NCI-H510A (cell line): ENCODE data around the gene ELOA.
A peak's percentile ranks its signal among the peaks of the same experiment; 100 is the strongest.
"Not testable (repeated sequence)": the region's sequence is repeated elsewhere in the genome, so short reads cannot be mapped to it uniquely, and the experiment has no call there.

Experiments
- DNase-seq: peaks from one replicate; lab custom pipeline; 2025; lab: John Stamatoyannopoulos, UW

ELOA gene

GRCh38 chr1:23743287-23744152, at the start of gene ELOA:
Gene ELOA, plus strand, starts transcription at chr1:23743471. Its CDS starts 33 bp downstream, at chr1:23743504.
- DNase-seq = peak; percentile 59

- no peak for DNase-seq
These were observed 49.7 kb upstream of the ELOA start for GRCh38 chr1:23693599-23693998.

DNA sequence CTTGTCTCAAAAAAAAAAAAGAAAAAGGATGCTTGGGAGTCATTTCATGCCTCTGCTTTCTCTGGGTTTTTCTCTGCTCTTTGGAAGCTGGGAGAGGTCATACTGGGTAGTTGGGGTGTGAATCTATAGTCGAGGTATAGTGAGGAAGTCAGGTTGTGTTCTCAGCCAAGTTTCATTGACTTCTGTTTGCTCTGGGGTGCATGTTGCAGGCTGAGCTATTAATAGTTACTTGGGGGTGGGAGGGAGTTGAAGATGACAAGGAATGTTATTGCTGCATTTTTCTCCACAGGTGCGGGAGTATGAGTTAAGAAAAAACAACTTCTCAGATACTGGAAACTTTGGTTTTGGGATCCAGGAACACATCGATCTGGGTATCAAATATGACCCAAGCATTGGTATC, 48.9 kb upstream of the ELOA start:
- DNase-seq = no peak

DNA sequence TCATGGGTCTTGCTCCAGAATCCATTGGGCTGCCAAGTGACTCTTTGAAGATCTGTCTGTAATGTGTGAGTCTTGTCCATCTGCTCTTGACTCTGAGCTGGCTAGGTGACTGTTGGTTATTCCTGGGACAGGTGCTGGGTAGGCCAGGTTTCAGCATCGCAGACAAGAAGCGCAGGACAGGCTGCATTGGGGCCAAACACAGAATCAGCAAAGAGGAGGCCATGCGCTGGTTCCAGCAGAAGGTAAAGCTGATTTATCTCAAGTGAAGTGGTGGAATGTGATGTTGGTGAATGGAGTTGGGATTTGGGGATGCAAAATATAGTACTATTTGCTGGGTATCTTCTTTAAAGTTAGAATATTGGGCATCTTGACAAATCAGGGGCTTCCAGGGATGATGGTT, 47.6 kb upstream of the ELOA start:
- DNase-seq = no peak

GRCh38 chr1:23696335-23696989, 46.8 kb upstream of the ELOA start:
- DNase-seq = no peak

GRCh38 chr1:23698466-23698865, 44.8 kb upstream of the ELOA start:
- no peak for DNase-seq

GRCh38 chr1:23699280-23700179, 43.7 kb upstream of the ELOA start:
- DNase-seq = no peak

GRCh38 chr1:23701310-23701709, 42.0 kb upstream of the ELOA start:
- no peak for DNase-seq

DNA sequence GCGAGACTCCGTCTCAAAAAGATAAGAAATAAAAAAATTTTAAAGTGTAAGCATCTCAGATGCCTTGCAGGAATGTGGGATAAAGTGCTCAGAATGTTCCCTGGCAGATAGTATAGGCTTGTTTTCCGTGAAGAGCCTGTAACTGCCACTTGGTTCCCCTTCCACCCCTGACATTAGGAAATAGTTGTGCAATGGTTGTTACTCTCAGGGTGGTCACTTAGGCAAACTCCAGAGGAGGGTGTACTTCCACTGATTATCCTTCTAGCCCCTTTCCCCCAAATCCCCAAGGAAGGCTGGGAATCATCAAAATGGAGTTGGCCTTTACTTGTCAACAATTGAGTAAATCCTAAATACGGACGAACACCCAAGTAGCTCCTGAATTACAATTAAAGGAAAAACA, 41.3 kb upstream of the ELOA start:
- no peak for DNase-seq

DNA sequence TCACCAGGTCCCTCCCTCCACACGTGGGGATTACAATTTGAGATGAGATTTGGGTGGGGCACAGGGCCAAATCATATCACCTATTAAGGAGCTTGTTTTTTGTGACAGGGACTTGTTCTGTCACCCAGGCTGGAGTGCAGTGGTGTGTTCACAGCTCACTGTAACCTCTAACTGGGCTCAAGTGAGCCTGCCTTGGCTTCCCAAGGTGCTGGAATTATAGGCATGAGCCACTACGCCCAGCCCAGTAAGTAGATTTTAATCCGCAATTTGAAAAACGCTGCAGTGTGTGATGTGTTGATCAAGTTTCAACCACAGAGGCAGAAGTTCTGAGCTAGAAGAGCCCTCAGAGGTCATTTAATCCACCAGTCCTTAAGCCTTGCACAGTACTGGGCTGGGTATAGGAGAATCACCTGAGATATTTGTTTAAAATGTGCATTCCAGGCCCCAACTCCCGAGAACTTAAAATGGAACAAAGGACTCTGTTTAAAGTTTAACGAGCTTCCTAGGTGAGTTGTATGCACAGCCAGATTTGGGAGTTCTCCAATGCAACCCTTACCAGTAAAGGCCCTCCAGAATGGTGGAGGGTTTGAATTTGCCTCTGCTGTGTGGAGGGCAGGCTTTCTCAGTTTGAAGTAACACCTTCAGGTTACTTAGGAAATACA, 38.3 kb upstream of the ELOA start:
- no peak for DNase-seq

DNA sequence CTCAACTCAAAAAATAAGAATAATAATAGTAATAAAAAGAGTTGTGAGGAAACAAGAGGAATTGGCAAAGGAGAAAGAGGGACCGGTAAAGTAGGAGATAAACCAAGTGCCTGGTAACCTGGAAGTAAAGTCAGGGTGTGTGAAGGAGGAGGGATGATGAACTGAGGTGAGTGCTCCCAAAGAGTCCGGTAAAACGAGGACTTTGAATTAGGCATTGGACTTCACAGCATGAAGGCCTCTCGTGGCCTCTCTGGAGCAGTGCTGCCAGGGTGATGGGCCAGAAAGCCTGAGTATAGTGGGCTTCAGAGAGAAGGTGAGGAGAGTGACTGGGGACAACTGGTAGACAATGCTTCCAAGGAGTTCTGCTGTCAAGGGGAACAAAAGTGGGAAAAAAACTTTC, 34.0 kb upstream of the ELOA start:
- DNase-seq = no peak

- DNase-seq = peak; percentile 30
These were observed 24.8 kb upstream of the ELOA start for GRCh38 chr1:23718482-23718881.

- DNase-seq = no peak
These were observed 24.0 kb upstream of the ELOA start for GRCh38 chr1:23719162-23719820.

GRCh38 chr1:23720256-23720995, 22.8 kb upstream of the ELOA start:
- DNase-seq = no peak

DNA sequence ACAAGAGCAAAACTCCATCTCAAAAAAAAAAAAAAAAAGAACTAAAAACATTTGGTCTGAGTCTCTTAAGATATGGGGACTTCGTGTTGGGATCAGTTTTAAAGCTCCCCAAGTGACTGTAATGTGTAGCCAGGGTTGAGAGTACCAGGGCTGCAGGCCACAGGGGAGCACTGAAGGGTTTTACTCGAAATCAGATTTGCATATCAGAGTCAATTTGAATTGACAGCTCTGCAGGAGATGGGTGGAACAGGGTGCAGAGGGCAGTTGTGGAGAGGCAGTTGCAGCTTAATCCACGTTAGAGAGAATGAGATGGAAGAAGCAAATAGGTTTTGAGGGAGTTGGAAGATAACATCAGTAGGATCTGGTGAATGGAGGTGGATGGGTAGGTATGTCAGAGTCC, 20.6 kb upstream of the ELOA start:
- DNase-seq = no peak

- DNase-seq = no peak
These were observed 16.6 kb upstream of the ELOA start for GRCh38 chr1:23726686-23727085.

DNA sequence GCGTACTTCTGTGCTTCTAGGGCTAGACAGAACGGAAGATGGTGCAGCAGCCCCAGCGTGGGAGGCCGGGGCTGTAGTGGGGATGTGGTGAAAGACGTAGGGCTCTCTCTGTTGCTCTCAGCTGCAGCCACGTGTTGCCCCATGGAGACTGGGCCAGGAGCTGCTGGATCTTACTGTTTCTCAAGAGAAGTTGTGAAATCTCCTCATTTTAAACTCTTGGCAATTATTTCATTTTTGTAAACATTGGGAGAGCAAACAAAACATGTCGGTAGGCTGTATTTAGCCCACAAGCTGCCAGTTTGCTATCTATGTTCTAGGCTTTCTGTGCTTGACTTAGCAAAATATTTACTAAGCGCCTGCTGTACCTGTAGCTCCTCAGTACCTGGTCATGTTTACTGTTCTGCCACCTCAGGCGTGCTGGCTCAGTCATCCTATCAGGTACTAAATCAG, 15.9 kb upstream of the ELOA start:
- DNase-seq = no peak

- DNase-seq = no peak
These were observed 10.7 kb upstream of the ELOA start for GRCh38 chr1:23732363-23733224.

GRCh38 chr1:23733281-23733680, 10.0 kb upstream of the ELOA start:
- DNase-seq = not testable (repeated sequence)
